Esophagus squamous epithelium (tissue), 4 donors: ENCODE measurements around the gene UBXN7.
"Not testable (repeated sequence)": the region's sequence is repeated elsewhere in the genome, so short reads cannot be mapped to it uniquely, and the experiment has no call there.

Source experiments
- CTCF ChIP-seq, 6 experiments: fragments of 450-650 bp in 4 of 6; fragments of 200-600 bp in 2 of 6; sonication (generic) in 2 of 6; IDR thresholded peaks; one replicate each; pipeline ENCODE4 v1.5.1; 2016 to 2019; ENCODE audit warnings: antibody characterized with exemption in 6 of 6, mild to moderate bottlenecking in 4 of 6, moderate library complexity in 4 of 6
- POLR2A ChIP-seq, 4 donors: fragments of 450-650 bp; IDR thresholded peaks; one replicate each; pipeline ENCODE4 v1.6.1; 2017; ENCODE audit warnings: antibody characterized with exemption in 4 of 4, mild to moderate bottlenecking in 4 of 4, moderate library complexity in 3 of 4

GRCh38 chr3:196385446-196385845 lies 46.8 kb downstream of the UBXN7 start:
- TF ChIP-seq CTCF, POLR2A (IDR thresholded peaks at IDR 0.05): not testable (repeated sequence)
